ENCODE measurements around the gene AKNA.

DNA sequence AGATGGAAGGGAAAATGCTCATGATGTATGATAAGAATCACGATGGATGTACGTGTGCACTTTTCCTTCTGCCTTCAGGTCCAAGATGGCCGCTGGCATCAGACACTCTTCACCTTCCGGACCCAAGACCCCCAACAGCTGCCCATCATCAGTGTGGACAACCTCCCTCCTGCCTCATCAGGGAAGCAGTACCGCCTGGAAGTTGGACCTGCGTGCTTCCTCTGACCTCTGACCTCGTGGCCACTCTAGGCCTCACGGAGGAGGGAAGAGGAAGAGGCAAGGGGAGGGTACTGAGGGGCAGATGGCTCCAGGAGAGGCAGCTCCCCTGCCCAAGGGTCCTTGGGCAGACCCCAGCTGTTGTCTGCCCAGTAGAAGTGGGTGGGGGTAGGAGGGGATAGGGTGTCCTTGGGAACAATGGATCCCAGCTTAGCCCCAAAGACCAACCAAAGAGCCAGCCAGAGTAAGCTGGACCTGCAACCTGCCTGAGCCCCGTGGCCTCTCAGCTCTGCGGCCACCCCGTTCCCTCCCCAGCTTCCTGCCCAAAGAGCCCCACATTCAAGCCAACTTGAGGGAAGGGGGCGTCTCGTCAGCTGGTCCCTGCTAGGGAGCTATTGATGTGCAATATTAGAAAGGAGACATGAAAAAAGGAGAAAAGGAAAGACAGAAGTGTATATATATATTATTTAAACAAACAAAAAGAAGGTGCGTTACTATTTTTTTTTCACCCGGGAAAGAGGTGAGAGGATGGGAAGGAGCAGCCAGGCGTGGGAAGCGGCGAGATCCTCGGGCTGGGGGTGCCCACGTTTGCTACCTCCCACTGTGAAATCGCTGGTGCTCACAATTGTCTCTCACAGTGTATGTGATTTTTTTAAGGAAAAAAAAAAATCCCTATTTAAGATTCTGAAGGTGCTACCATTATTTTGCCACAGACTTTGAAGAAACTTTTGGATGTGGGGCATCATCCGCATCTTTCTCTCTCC, 77.0 kb downstream of the AKNA start:
- TF ChIP-seq POLR2AphosphoS5 (IDR thresholded peaks at IDR 0.05; ENCODE audit: low read depth, low read length) (no peak), TAF1 (IDR thresholded peaks at IDR 0.05; ENCODE audit: borderline replicate concordance, low read depth, low read length) (no peak)
